GM12891 (cell line): ENCODE measurements around the gene HLCS.

Source experiments
- PAX5 ChIP-seq: IDR thresholded peaks from 2 replicates; pipeline ENCODE4 v1.6.1; 2011; ENCODE audit warnings: low read length, moderate library complexity, mild to moderate bottlenecking; ENCODE audit not compliant: insufficient read depth, severe bottlenecking
- POLR2A ChIP-seq: IDR thresholded peaks from 2 replicates; pipeline ENCODE4 v1.6.1; 2011; ENCODE audit warnings: low read depth, low read length, control low read depth
- POLR2AphosphoS5 ChIP-seq: IDR thresholded peaks from 2 replicates; pipeline ENCODE4 v1.6.1; 2011; ENCODE audit warnings: low read depth, low read length, control low read depth
- POU2F2 ChIP-seq: IDR thresholded peaks from 2 replicates; pipeline ENCODE4 v1.6.1; 2011; ENCODE audit warnings: low read depth, mild to moderate bottlenecking, control low read depth, low read length, moderate library complexity
- TAF1 ChIP-seq: IDR thresholded peaks from 2 replicates; pipeline ENCODE4 v1.6.1; 2011; ENCODE audit warnings: low read depth, low read length, control low read depth

DNA sequence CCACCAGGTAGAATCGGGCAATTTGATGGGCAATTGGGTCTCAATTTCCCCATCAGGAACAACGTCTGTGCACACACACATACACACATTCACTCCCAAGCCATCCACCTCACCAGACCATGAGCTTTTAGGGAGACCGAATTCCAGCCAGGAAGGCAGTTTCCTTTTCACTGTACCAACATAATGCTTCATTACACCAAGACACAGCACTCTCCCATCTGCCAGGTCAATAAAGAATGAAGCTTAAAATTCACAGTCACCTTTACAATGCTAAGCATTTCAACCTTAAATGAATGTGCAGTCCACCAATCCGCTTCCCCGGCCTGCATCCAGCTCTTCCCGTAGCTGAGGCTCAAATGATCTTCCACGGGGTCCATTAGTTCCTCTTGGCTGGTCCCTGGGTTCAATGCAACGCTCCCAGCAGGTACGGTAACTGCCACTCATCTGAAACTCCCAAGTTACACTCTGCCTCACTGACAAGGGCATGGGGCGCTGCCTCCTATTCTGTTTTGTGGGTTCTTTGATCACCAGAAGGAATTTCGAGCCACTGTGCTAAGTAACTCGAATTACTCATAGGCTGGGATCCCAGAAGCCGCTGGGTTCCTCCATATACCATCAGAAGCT, 162.5 kb downstream of the HLCS start:
- no peak for TF ChIP-seq POLR2AphosphoS5
- no peak for TF ChIP-seq TAF1
- no peak for TF ChIP-seq POLR2A
- TF ChIP-seq PAX5: no peak
- TF ChIP-seq POU2F2: no peak
